ENCODE results near the gene C2orf92. TPM values are rescaled to one million over a fixed set of nuclear protein-coding genes. Genes with fewer than 3 reads are reported as not detected.
A peak's percentile ranks its signal among the peaks of the same experiment; 100 is the strongest.
"Not testable (repeated sequence)": the region's sequence is repeated elsewhere in the genome, so short reads cannot be mapped to it uniquely, and the experiment has no call there.

The C2orf92 gene
- 1.2 TPM for total RNA-seq
- long read RNA-seq, result 0 reads

GRCh38 chr2:97669448-97669847 lies at the start of gene C2orf92:
TSS of gene C2orf92 (plus strand) at chr2:97669713. CDS start at chr2:97669789, 76 bp downstream.
- DNase-seq (no peak), ATAC-seq (ENCODE audit: poor library complexity) (no peak)
- intact Hi-C loops (cut with DNase I), result no loop called here

GRCh38 chr2:97620492-97620891 lies 49.0 kb upstream of the C2orf92 start:
- DNase-seq; ATAC-seq (ENCODE audit: poor library complexity): not testable (repeated sequence)

GRCh38 chr2:97622976-97623375 lies 46.5 kb upstream of the C2orf92 start:
- ATAC-seq (ENCODE audit: poor library complexity); DNase-seq; intact Hi-C loops (cut with DNase I): not testable (repeated sequence)

More at GRCh38 chr2:97620492-97620891, 49.0 kb upstream of the C2orf92 start:
- intact Hi-C loops (cut with DNase I), result not testable (repeated sequence)

- intact Hi-C loops (cut with DNase I); ATAC-seq (ENCODE audit: poor library complexity); DNase-seq: not testable (repeated sequence)
Observed at GRCh38 chr2:97625354-97626048, 44.0 kb upstream of the C2orf92 start.

GRCh38 chr2:97626049-97626430 lies 43.5 kb upstream of the C2orf92 start:
- ATAC-seq (ENCODE audit: poor library complexity); intact Hi-C loops (cut with DNase I); DNase-seq: not testable (repeated sequence)

- intact Hi-C loops (cut with DNase I), result no loop called here
- no peak for ATAC-seq (ENCODE audit: poor library complexity)
Observed at GRCh38 chr2:97644023-97644717, 25.3 kb upstream of the C2orf92 start.

GRCh38 chr2:97645112-97645694 lies 24.3 kb upstream of the C2orf92 start:
- intact Hi-C loops (cut with DNase I), result loop anchor here (5.0 kb wide), 1 partner anchor 52 kb away; no protein-coding TSS in a partner anchor
- DNase-seq (peak; percentile 64), ATAC-seq (ENCODE audit: poor library complexity) (peak; percentile 58)

More at GRCh38 chr2:97644023-97644717, 25.3 kb upstream of the C2orf92 start:
- no peak for DNase-seq

- DNase-seq (peak; percentile 100), ATAC-seq (ENCODE audit: poor library complexity) (peak; percentile 98)
- intact Hi-C loops (cut with DNase I), result loop anchor here (2.0 to 5.0 kb wide), 2 partner anchors 17 to 51 kb away; no protein-coding TSS in a partner anchor
Observed at GRCh38 chr2:97645695-97646629, 23.6 kb upstream of the C2orf92 start, which contains the start of gene COX5B. TSS of gene COX5B (plus strand) at chr2:97646062. CDS start at chr2:97646087, 25 bp downstream.

GRCh38 chr2:97646977-97647376 lies 22.5 kb upstream of the C2orf92 start:
- DNase-seq, result no peak
- no peak for ATAC-seq (ENCODE audit: poor library complexity)
- intact Hi-C loops (cut with DNase I), result loop anchor here (2.0 to 5.0 kb wide), 2 partner anchors 16 to 50 kb away; no protein-coding TSS in a partner anchor

- intact Hi-C loops (cut with DNase I), result no loop called here
- no peak for DNase-seq
- no peak for ATAC-seq (ENCODE audit: poor library complexity)
Observed at GRCh38 chr2:97651114-97651513, 18.4 kb upstream of the C2orf92 start.

- DNase-seq (no peak), ATAC-seq (ENCODE audit: poor library complexity) (no peak)
- intact Hi-C loops (cut with DNase I), result no loop called here
Observed at GRCh38 chr2:97653473-97653872, 16.0 kb upstream of the C2orf92 start.

GRCh38 chr2:97653874-97654273 lies 15.6 kb upstream of the C2orf92 start:
- ATAC-seq (ENCODE audit: poor library complexity), result no peak
- DNase-seq, result no peak
- intact Hi-C loops (cut with DNase I), result no loop called here

GRCh38 chr2:97654309-97654708 lies 15.2 kb upstream of the C2orf92 start:
- DNase-seq, result no peak
- no peak for ATAC-seq (ENCODE audit: poor library complexity)
- intact Hi-C loops (cut with DNase I), result no loop called here

GRCh38 chr2:97654791-97655190 lies 14.7 kb upstream of the C2orf92 start:
- intact Hi-C loops (cut with DNase I), result no loop called here
- DNase-seq (no peak), ATAC-seq (ENCODE audit: poor library complexity) (no peak)

GRCh38 chr2:97656129-97656755 lies 13.3 kb upstream of the C2orf92 start:
- DNase-seq, result no peak
- intact Hi-C loops (cut with DNase I), result no loop called here
- ATAC-seq (ENCODE audit: poor library complexity), result no peak

- intact Hi-C loops (cut with DNase I), result no loop called here
- no peak for ATAC-seq (ENCODE audit: poor library complexity)
- DNase-seq, result no peak
Observed at GRCh38 chr2:97656905-97657587, 12.5 kb upstream of the C2orf92 start.

GRCh38 chr2:97657986-97658690 lies 11.4 kb upstream of the C2orf92 start:
- no peak for DNase-seq
- no peak for ATAC-seq (ENCODE audit: poor library complexity)
- intact Hi-C loops (cut with DNase I), result no loop called here
